ENCODE results near the gene LEF1. TPM values are rescaled to one million over a fixed set of nuclear protein-coding genes. Genes with fewer than 3 reads are reported as not detected.

Gene LEF1
- total RNA-seq, 1 experiment from 2014 or later: 0.79 TPM

DNA sequence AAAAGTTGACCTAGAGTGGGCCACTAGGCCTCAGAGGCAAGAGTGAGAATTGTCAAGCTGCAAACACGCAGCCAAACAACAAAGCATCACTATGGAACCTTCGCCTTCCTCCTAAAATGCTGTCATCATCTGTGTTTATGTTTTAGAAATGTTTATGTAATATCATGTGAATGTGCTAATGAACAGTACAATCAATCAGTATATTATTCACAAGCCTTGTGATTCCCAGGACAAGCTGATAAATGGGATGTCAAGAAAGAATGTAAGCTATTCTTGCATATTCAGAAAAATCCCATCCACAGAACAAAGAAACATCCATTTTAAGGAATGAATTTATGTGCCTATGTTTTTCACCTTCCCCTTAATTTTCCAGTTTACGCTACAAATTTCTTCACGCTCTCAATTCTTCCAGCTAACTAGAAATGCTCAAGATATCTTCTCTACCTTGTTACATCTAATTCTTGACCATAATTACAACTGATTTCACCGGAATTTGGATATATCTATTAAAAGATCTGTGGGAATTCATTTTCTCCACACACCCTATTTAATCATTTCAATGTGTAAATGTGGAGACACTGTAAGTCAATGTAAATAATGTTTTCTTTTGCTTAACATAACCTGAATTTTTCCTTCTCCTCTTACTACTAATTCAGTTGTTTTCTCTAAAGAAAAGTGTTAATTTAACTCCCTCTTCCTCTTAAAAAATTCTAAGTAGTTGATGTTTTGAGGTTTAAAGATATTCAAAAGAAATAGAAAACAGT, 65.5 kb downstream of the LEF1 start:
- Histone ChIP-seq H3K9me3 (ENCODE audit: control insufficient read depth in 1 of 2, insufficient read depth in 1 of 2, low read depth in 1 of 2, low read length in 2 of 2) (no peaks in the 10 kb centered on the region), H3K4me3 (replicated peaks in 1 of 2; ENCODE audit: low read depth in 1 of 2, low read length in 2 of 2) (no peak overlapping the region), H3K27ac (ENCODE audit: low read depth, low read length) (no peak overlapping the region), H3K9ac (ENCODE audit: low read length) (no peak overlapping the region), H3K4me1 (ENCODE audit: control insufficient read depth in 1 of 2, insufficient read depth in 2 of 2, low read length in 2 of 2) (no peaks in the 10 kb centered on the region), H3K4me2 (ENCODE audit: low read length) (no peak overlapping the region), H3K79me2 (ENCODE audit: insufficient read depth, low read length) (no peaks in the 10 kb centered on the region), H2AFZ (ENCODE audit: low read depth, low read length, poor library complexity, severe bottlenecking) (no peak overlapping the region), H4K20me1 (ENCODE audit: insufficient read depth) (no peaks in the 10 kb centered on the region), H3K36me3 (ENCODE audit: control insufficient read depth in 1 of 2, insufficient read depth in 2 of 2, low read length in 2 of 2) (no peaks in the 10 kb centered on the region), H3K27me3 (ENCODE audit: insufficient read depth, low read length) (peaks cover 28% of the 10 kb centered on the region), H3K9me2 (ENCODE audit: insufficient read depth) (no peaks in the 10 kb centered on the region)
- CTCF ChIA-PET: no interaction called here
- POLR2A ChIA-PET: interaction anchor here (0.7 kb wide), 1 partner anchor 10 kb away, joined by 3 read pairs; no protein-coding TSS in a partner anchor
- intact Hi-C loops (cut with micrococcal nuclease): no loop called here
- RAD21 ChIA-PET (ENCODE audit: low non-redundant PET in 1 of 2, low total read pairs in 2 of 2, uncharacterized antibody in 2 of 2, unreplicated experiment in 2 of 2): no interaction called here
- no peak for DNase-seq (ENCODE audit: low read depth, low spot score)
- ATAC-seq: no peak
- no TSS peak for BruUV-seq (replicated peaks)
- TF ChIP-seq, protein P1, sequence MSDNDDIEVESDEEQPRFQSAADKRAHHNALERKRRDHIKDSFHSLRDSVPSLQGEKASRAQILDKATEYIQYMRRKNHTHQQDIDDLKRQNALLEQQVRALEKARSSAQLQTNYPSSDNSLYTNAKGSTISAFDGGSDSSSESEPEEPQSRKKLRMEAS (IDR thresholded peaks at IDR 0.05): no peak
- TF ChIP-seq ZBTB33 (IDR thresholded peaks at IDR 0.05; ENCODE audit: extremely low read depth, insufficient replicate concordance, low read length) (no peak), ZFX (IDR thresholded peaks at IDR 0.05) (no peak)

GRCh38 chr4:108100827-108101226, 67.9 kb downstream of the LEF1 start:
- Histone ChIP-seq H3K27me3 (ENCODE audit: insufficient read depth, low read length) (peaks cover 29% of the 10 kb centered on the region), H3K9ac (ENCODE audit: low read length) (no peak overlapping the region), H3K79me2 (ENCODE audit: insufficient read depth, low read length) (no peaks in the 10 kb centered on the region), H3K4me3 (replicated peaks in 1 of 2; ENCODE audit: low read depth in 1 of 2, low read length in 2 of 2) (no peak overlapping the region), H2AFZ (ENCODE audit: low read depth, low read length, poor library complexity, severe bottlenecking) (no peak overlapping the region), H3K9me2 (ENCODE audit: insufficient read depth) (no peaks in the 10 kb centered on the region), H3K4me1 (ENCODE audit: control insufficient read depth in 1 of 2, insufficient read depth in 2 of 2, low read length in 2 of 2) (no peaks in the 10 kb centered on the region), H3K9me3 (ENCODE audit: control insufficient read depth in 1 of 2, insufficient read depth in 1 of 2, low read depth in 1 of 2, low read length in 2 of 2) (no peaks in the 10 kb centered on the region), H3K36me3 (ENCODE audit: control insufficient read depth in 1 of 2, insufficient read depth in 2 of 2, low read length in 2 of 2) (no peaks in the 10 kb centered on the region), H4K20me1 (ENCODE audit: insufficient read depth) (no peaks in the 10 kb centered on the region), H3K4me2 (ENCODE audit: low read length) (no peak overlapping the region), H3K27ac (ENCODE audit: low read depth, low read length) (no peak overlapping the region)
- BruUV-seq (replicated peaks): no TSS peak
- TF ChIP-seq SRF (IDR thresholded peaks at IDR 0.05; ENCODE audit: low read depth) (no peak), EZH2 (IDR thresholded peaks at IDR 0.05) (no peak), JUND (IDR thresholded peaks at IDR 0.05) (no peak), POLR2AphosphoS5 (IDR thresholded peaks at IDR 0.05; ENCODE audit: low read depth, low read length) (no peak), ZNF274 (IDR thresholded peaks at IDR 0.05; ENCODE audit: low read depth, low read length) (no peak), FOSL1 (IDR thresholded peaks at IDR 0.05; ENCODE audit: low read depth) (no peak), RAD21 (IDR thresholded peaks at IDR 0.05; ENCODE audit: low read depth) (no peak)
- TF ChIP-seq, protein P2, sequence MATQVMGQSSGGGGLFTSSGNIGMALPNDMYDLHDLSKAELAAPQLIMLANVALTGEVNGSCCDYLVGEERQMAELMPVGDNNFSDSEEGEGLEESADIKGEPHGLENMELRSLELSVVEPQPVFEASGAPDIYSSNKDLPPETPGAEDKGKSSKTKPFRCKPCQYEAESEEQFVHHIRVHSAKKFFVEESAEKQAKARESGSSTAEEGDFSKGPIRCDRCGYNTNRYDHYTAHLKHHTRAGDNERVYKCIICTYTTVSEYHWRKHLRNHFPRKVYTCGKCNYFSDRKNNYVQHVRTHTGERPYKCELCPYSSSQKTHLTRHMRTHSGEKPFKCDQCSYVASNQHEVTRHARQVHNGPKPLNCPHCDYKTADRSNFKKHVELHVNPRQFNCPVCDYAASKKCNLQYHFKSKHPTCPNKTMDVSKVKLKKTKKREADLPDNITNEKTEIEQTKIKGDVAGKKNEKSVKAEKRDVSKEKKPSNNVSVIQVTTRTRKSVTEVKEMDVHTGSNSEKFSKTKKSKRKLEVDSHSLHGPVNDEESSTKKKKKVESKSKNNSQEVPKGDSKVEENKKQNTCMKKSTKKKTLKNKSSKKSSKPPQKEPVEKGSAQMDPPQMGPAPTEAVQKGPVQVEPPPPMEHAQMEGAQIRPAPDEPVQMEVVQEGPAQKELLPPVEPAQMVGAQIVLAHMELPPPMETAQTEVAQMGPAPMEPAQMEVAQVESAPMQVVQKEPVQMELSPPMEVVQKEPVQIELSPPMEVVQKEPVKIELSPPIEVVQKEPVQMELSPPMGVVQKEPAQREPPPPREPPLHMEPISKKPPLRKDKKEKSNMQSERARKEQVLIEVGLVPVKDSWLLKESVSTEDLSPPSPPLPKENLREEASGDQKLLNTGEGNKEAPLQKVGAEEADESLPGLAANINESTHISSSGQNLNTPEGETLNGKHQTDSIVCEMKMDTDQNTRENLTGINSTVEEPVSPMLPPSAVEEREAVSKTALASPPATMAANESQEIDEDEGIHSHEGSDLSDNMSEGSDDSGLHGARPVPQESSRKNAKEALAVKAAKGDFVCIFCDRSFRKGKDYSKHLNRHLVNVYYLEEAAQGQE (IDR thresholded peaks at IDR 0.05; ENCODE audit: low read depth): no peak
- intact Hi-C loops (cut with micrococcal nuclease): no loop called here
- CTCF ChIA-PET: no interaction called here
- DNase-seq (ENCODE audit: low read depth, low spot score): no peak
- ATAC-seq: no peak
- RAD21 ChIA-PET (ENCODE audit: low non-redundant PET in 1 of 2, low total read pairs in 2 of 2, uncharacterized antibody in 2 of 2, unreplicated experiment in 2 of 2): no interaction called here
- POLR2A ChIA-PET: no interaction called here
